ENCODE measurements around the gene BTRC.

- no peak for TF ChIP-seq SUZ12 (IDR thresholded peaks at IDR 0.05)
- no peak for TF ChIP-seq HDGF (IDR thresholded peaks at IDR 0.05; ENCODE audit: borderline replicate concordance)
- no peak for TF ChIP-seq ZNF384 (IDR thresholded peaks at IDR 0.05)
- TF ChIP-seq TARDBP (IDR thresholded peaks at IDR 0.05), result no peak
- TF ChIP-seq FOXA1 (IDR thresholded peaks at IDR 0.05), result no peak
- TF ChIP-seq FOXM1 (IDR thresholded peaks at IDR 0.05; ENCODE audit: borderline replicate concordance), result no peak
- no peak for TF ChIP-seq FOXK2 (IDR thresholded peaks at IDR 0.05)
- no peak for TF ChIP-seq LEF1 (IDR thresholded peaks at IDR 0.05; ENCODE audit: borderline replicate concordance)
- TF ChIP-seq SP1 (IDR thresholded peaks at IDR 0.05), result no peak
- TF ChIP-seq BHLHE40 (IDR thresholded peaks at IDR 0.05; ENCODE audit: borderline replicate concordance), result no peak
These were observed 98.6 kb downstream of the BTRC start for GRCh38 chr10:101452593-101452992.
